ENCODE measurements around the gene HEPACAM2.

HEPACAM2 gene

GRCh38 chr7:93232673-93233018 is 6.4 kb upstream of the HEPACAM2 start:
- Histone ChIP-seq H3K9me3 (ENCODE audit: control insufficient read depth, insufficient read depth, low read length) (no peaks in the 10 kb centered on the region), H3K36me3 (ENCODE audit: control insufficient read depth, insufficient read depth, low read length) (no peaks in the 10 kb centered on the region), H3K4me1 (ENCODE audit: control insufficient read depth, insufficient read depth, low read length) (peaks cover 5% of the 10 kb centered on the region; the same call in 1 of the 2 replicates), H3K9ac (ENCODE audit: low read depth, low read length) (no peak overlapping the region), H3K27ac (ENCODE audit: low read depth, low read length) (no peak overlapping the region), H3K27me3 (ENCODE audit: control insufficient read depth, insufficient read depth, low read length) (no peaks in the 10 kb centered on the region), H3K4me3 (ENCODE audit: low read depth, low read length) (peak overlapping the region; percentile 95)

DNA sequence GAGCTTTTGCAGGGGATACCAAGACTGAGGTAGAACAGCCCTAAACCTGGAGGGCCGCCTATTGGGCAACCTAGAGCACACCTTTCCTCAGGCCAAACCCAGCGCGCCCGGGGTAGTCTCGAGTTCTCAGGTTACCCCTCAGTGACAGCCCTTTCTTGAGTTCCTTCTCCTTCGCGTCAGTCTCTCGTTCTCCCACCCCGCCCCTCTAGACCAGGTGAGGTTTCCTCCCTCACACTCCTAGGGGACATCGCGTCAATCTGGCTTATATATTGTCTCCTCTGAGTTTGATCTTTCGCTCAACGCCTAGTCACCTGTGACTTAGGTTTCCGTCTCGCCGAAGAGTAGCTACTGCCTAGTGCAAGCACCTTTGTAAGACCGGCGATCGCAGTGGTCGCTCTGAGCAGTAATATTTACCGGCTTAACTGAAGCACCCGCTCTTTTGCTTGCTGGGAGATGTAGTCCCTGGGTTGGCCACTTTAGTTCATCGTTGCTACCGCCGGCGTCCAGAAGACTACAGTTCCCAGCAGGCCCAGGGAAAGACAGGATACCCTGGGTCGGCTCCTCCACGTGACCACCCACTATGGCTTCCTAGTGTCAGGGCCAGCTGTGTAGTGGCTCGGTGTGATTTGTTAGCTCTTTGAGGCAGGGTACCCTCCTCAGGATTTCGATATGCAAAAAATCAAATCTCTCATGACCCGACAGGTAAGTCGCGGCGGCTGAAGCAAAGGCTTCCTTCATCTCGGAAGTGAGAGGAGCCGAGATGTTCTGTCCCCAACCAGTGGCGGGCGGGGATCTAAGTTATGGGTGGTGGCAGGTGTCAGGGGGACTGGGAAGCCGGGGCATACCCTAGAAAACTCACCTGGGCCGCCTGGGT is 5.8 kb upstream of the HEPACAM2 start, which contains the start of gene VPS50:
Gene VPS50 (plus strand): TSS at position 568 of the 874 bp plus-strand sequence. CDS start 102 bp downstream, at position 670.
- Histone ChIP-seq H3K27me3 (ENCODE audit: control insufficient read depth, insufficient read depth, low read length) (no peaks in the 10 kb centered on the region), H3K4me3 (ENCODE audit: low read depth, low read length) (peak within 1 kb of the TSS; percentile 95), H3K9ac (ENCODE audit: low read depth, low read length) (peak within 1 kb of the TSS; percentile 50; the same call in 1 of the 2 replicates), H3K9me3 (ENCODE audit: control insufficient read depth, insufficient read depth, low read length) (no peaks in the 10 kb centered on the region), H3K4me1 (ENCODE audit: control insufficient read depth, insufficient read depth, low read length) (peaks cover 5% of the 10 kb centered on the region; the same call in 1 of the 2 replicates), H3K36me3 (ENCODE audit: control insufficient read depth, insufficient read depth, low read length) (no peaks in the 10 kb centered on the region), H3K27ac (ENCODE audit: low read depth, low read length) (peak within 1 kb of the TSS; percentile 87)

- peaks cover 5% of the 10 kb centered on the region; the same call in 1 of the 2 replicates for H3K4me1 ChIP-seq (ENCODE audit: control insufficient read depth, insufficient read depth, low read length)
- no peaks in the 10 kb centered on the region for H3K36me3 ChIP-seq (ENCODE audit: control insufficient read depth, insufficient read depth, low read length)
- H3K27me3 ChIP-seq (ENCODE audit: control insufficient read depth, insufficient read depth, low read length) = no peaks in the 10 kb centered on the region
- peak overlapping the region; percentile 95 for H3K4me3 ChIP-seq (ENCODE audit: low read depth, low read length)
- H3K27ac ChIP-seq (ENCODE audit: low read depth, low read length) = peak overlapping the region; percentile 87
- no peaks in the 10 kb centered on the region for H3K9me3 ChIP-seq (ENCODE audit: control insufficient read depth, insufficient read depth, low read length)
- no peak overlapping the region for H3K9ac ChIP-seq (ENCODE audit: low read depth, low read length)
Observed at GRCh38 chr7:93231259-93231658, 5.0 kb upstream of the HEPACAM2 start.

- H3K27me3 ChIP-seq (ENCODE audit: control insufficient read depth, insufficient read depth, low read length) = no peaks in the 10 kb centered on the region
- no peak overlapping the region for H3K27ac ChIP-seq (ENCODE audit: low read depth, low read length)
- H3K9me3 ChIP-seq (ENCODE audit: control insufficient read depth, insufficient read depth, low read length) = no peaks in the 10 kb centered on the region
- no peaks in the 10 kb centered on the region for H3K36me3 ChIP-seq (ENCODE audit: control insufficient read depth, insufficient read depth, low read length)
- peaks cover 5% of the 10 kb centered on the region; the same call in 1 of the 2 replicates for H3K4me1 ChIP-seq (ENCODE audit: control insufficient read depth, insufficient read depth, low read length)
- H3K4me3 ChIP-seq (ENCODE audit: low read depth, low read length) = no peak overlapping the region
- no peak overlapping the region for H3K9ac ChIP-seq (ENCODE audit: low read depth, low read length)
Observed at GRCh38 chr7:93228302-93228701, 2.0 kb upstream of the HEPACAM2 start.

DNA sequence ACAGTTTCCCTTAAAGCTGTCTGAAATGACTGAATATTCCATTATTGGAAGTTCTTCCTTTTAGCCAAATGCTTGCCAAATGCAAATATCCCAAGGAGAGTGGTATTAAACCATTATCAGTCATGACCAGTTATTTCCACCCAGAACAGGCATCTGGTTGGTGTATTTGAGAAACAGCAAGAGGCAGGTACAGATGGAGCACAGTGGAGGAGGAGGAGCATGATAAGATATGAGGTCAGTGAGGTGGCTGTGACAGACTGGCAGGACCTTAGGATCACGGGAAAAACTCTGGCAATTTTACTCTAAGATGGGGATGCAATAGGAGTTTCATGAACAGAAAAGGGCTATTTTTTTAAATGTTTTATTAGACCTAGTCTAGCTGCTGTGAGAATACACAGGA is 6.4 kb downstream of the HEPACAM2 start:
- Histone ChIP-seq H3K4me1 (ENCODE audit: control insufficient read depth, insufficient read depth, low read length) (no peaks in the 10 kb centered on the region), H3K4me3 (ENCODE audit: low read depth, low read length) (no peak overlapping the region)

GRCh38 chr7:93218997-93219827 is 7.1 kb downstream of the HEPACAM2 start:
- no peaks in the 10 kb centered on the region for H3K9me3 ChIP-seq (ENCODE audit: control insufficient read depth, insufficient read depth, low read length)
- no peak overlapping the region for H3K27ac ChIP-seq (ENCODE audit: low read depth, low read length)
- no peak overlapping the region for H3K9ac ChIP-seq (ENCODE audit: low read depth, low read length)
- H3K36me3 ChIP-seq (ENCODE audit: control insufficient read depth, insufficient read depth, low read length) = no peaks in the 10 kb centered on the region
- H3K4me3 ChIP-seq (ENCODE audit: low read depth, low read length) = no peak overlapping the region
- H3K4me1 ChIP-seq (ENCODE audit: control insufficient read depth, insufficient read depth, low read length) = no peaks in the 10 kb centered on the region
- H3K27me3 ChIP-seq (ENCODE audit: control insufficient read depth, insufficient read depth, low read length) = no peaks in the 10 kb centered on the region

More for the DNA sequence above, 6.4 kb downstream of the HEPACAM2 start:
- Histone ChIP-seq H3K27me3 (ENCODE audit: control insufficient read depth, insufficient read depth, low read length) (no peaks in the 10 kb centered on the region), H3K27ac (ENCODE audit: low read depth, low read length) (no peak overlapping the region), H3K36me3 (ENCODE audit: control insufficient read depth, insufficient read depth, low read length) (no peaks in the 10 kb centered on the region), H3K9ac (ENCODE audit: low read depth, low read length) (no peak overlapping the region), H3K9me3 (ENCODE audit: control insufficient read depth, insufficient read depth, low read length) (no peaks in the 10 kb centered on the region)

GRCh38 chr7:93212881-93213280 is 13.4 kb downstream of the HEPACAM2 start:
- Histone ChIP-seq H3K27ac (ENCODE audit: low read depth, low read length) (no peak overlapping the region), H3K36me3 (ENCODE audit: control insufficient read depth, insufficient read depth, low read length) (no peaks in the 10 kb centered on the region), H3K9ac (ENCODE audit: low read depth, low read length) (no peak overlapping the region), H3K4me1 (ENCODE audit: control insufficient read depth, insufficient read depth, low read length) (no peaks in the 10 kb centered on the region), H3K9me3 (ENCODE audit: control insufficient read depth, insufficient read depth, low read length) (no peaks in the 10 kb centered on the region), H3K27me3 (ENCODE audit: control insufficient read depth, insufficient read depth, low read length) (no peaks in the 10 kb centered on the region), H3K4me3 (ENCODE audit: low read depth, low read length) (no peak overlapping the region)

GRCh38 chr7:93211228-93211818 is 14.9 kb downstream of the HEPACAM2 start:
- H3K36me3 ChIP-seq (ENCODE audit: control insufficient read depth, insufficient read depth, low read length) = no peaks in the 10 kb centered on the region
- H3K9me3 ChIP-seq (ENCODE audit: control insufficient read depth, insufficient read depth, low read length) = no peaks in the 10 kb centered on the region
- H3K4me1 ChIP-seq (ENCODE audit: control insufficient read depth, insufficient read depth, low read length) = no peaks in the 10 kb centered on the region
- H3K27ac ChIP-seq (ENCODE audit: low read depth, low read length) = no peak overlapping the region
- no peak overlapping the region for H3K4me3 ChIP-seq (ENCODE audit: low read depth, low read length)
- no peak overlapping the region for H3K9ac ChIP-seq (ENCODE audit: low read depth, low read length)
- H3K27me3 ChIP-seq (ENCODE audit: control insufficient read depth, insufficient read depth, low read length) = no peaks in the 10 kb centered on the region

GRCh38 chr7:93205046-93205445 is 21.2 kb downstream of the HEPACAM2 start:
- Histone ChIP-seq H3K4me1 (ENCODE audit: control insufficient read depth, insufficient read depth, low read length) (no peaks in the 10 kb centered on the region), H3K4me3 (ENCODE audit: low read depth, low read length) (no peak overlapping the region), H3K9me3 (ENCODE audit: control insufficient read depth, insufficient read depth, low read length) (no peaks in the 10 kb centered on the region), H3K9ac (ENCODE audit: low read depth, low read length) (no peak overlapping the region), H3K27ac (ENCODE audit: low read depth, low read length) (no peak overlapping the region), H3K27me3 (ENCODE audit: control insufficient read depth, insufficient read depth, low read length) (no peaks in the 10 kb centered on the region), H3K36me3 (ENCODE audit: control insufficient read depth, insufficient read depth, low read length) (no peaks in the 10 kb centered on the region)

GRCh38 chr7:93203496-93203895 is 22.8 kb downstream of the HEPACAM2 start:
- Histone ChIP-seq H3K36me3 (ENCODE audit: control insufficient read depth, insufficient read depth, low read length) (no peaks in the 10 kb centered on the region), H3K27me3 (ENCODE audit: control insufficient read depth, insufficient read depth, low read length) (no peaks in the 10 kb centered on the region), H3K4me3 (ENCODE audit: low read depth, low read length) (no peak overlapping the region), H3K9me3 (ENCODE audit: control insufficient read depth, insufficient read depth, low read length) (no peaks in the 10 kb centered on the region), H3K9ac (ENCODE audit: low read depth, low read length) (no peak overlapping the region), H3K27ac (ENCODE audit: low read depth, low read length) (no peak overlapping the region), H3K4me1 (ENCODE audit: control insufficient read depth, insufficient read depth, low read length) (no peaks in the 10 kb centered on the region)

Data from HUES48 (cell line).